CD4-positive, CD25-positive, alpha-beta regulatory T cell (primary cell): ENCODE results near the gene ZFYVE1. TPM values are rescaled to one million over a fixed set of nuclear protein-coding genes. Genes with fewer than 3 reads are reported as not detected.

Experiments used
- polyA plus RNA-seq, 4 donors: library from polyadenylated mRNA; unstranded; fragments of 300-500 nt; fragmentation: Illumina TruSeq; gene quantifications; one replicate each; pipeline ENCODE4 v1.2.3, GENCODE V29; 2021
- total RNA-seq: library from RNA; stranded (reverse); gene quantifications from one replicate; pipeline ENCODE4 v1.2.3, GENCODE V29; 2022

ZFYVE1 gene
- total and polyA plus RNA-seq, 5 donors from 2014 or later, result 4.1 to 22.8 (median 5.9) TPM

Other genes starting within 250 kb of the ZFYVE1 start
- gene DPF3, start 133.0 kb downstream of the ZFYVE1 start, total RNA-seq, result 2.0 TPM
- gene DPF3, start 133.0 kb downstream of the ZFYVE1 start, polyA plus RNA-seq, result under 1 TPM in 3 of 4 donors, not detected in 1; 0.11 to 0.81 (median 0.16) TPM
- gene DCAF4, start 100.6 kb downstream of the ZFYVE1 start, total RNA-seq, result 32.6 TPM
- gene DCAF4, start 100.6 kb downstream of the ZFYVE1 start, polyA plus RNA-seq, result 10 to 100 TPM in 2 of 4 donors, 1 to 10 TPM in 2; 7.1 to 12.1 (median 9.3) TPM
- gene RBM25, start 31.4 kb upstream of the ZFYVE1 start, total RNA-seq, result 157 TPM
- gene RBM25, start 31.4 kb upstream of the ZFYVE1 start, polyA plus RNA-seq, result 10 to 100 TPM; 33.0 to 41.8 (median 37.6) TPM
- 44.0 TPM for gene PSEN1, start 109.4 kb upstream of the ZFYVE1 start, total RNA-seq
- gene PSEN1, start 109.4 kb upstream of the ZFYVE1 start, polyA plus RNA-seq, result 10 to 100 TPM; 36.6 to 47.5 (median 43.6) TPM
- gene PAPLN, start 210.4 kb upstream of the ZFYVE1 start, total RNA-seq, result not detected
- gene PAPLN, start 210.4 kb upstream of the ZFYVE1 start, polyA plus RNA-seq, result under 1 TPM; 0.11 to 0.47 (median 0.36) TPM